ENCODE results near the gene LONP1.
"Not testable (repeated sequence)": the region's sequence is repeated elsewhere in the genome, so short reads cannot be mapped to it uniquely, and the experiment has no call there.

Gene LONP1

GRCh38 chr19:5706876-5707573, 12.9 kb downstream of the LONP1 start:
- Histone ChIP-seq H3K27me3 (no peaks in the 10 kb centered on the region), H3K36me3 (peaks cover 86% of the 10 kb centered on the region), H3K4me1 (no peaks in the 10 kb centered on the region), H3K9me3 (no peaks in the 10 kb centered on the region), H3K4me3 (ENCODE audit: low read depth, low read length) (no peak overlapping the region)
- no peak for TF ChIP-seq CTCF (IDR thresholded peaks at IDR 0.05; ENCODE audit: low read depth, low read length)
- no peak for DNase-seq

- no peak for DNase-seq
- Histone ChIP-seq H3K4me1 (no peaks in the 10 kb centered on the region), H3K9me3 (no peaks in the 10 kb centered on the region), H3K36me3 (peaks cover 81% of the 10 kb centered on the region), H3K27me3 (no peaks in the 10 kb centered on the region), H3K4me3 (ENCODE audit: low read depth, low read length) (no peak overlapping the region)
- TF ChIP-seq CTCF (IDR thresholded peaks at IDR 0.05; ENCODE audit: low read depth, low read length): no peak
These were observed 14.4 kb downstream of the LONP1 start for GRCh38 chr19:5705552-5705951.

- Histone ChIP-seq H3K4me3 (ENCODE audit: low read depth, low read length) (no peak overlapping the region), H3K9me3 (no peaks in the 10 kb centered on the region), H3K4me1 (no peaks in the 10 kb centered on the region), H3K27me3 (no peaks in the 10 kb centered on the region), H3K36me3 (peaks cover 83% of the 10 kb centered on the region)
- no peak for DNase-seq
- no peak for TF ChIP-seq CTCF (IDR thresholded peaks at IDR 0.05; ENCODE audit: low read depth, low read length)
These were observed 15.8 kb downstream of the LONP1 start for GRCh38 chr19:5703819-5704818.

- H3K36me3 ChIP-seq: peaks cover 77% of the 10 kb centered on the region
- H3K9me3 ChIP-seq; H3K4me1 ChIP-seq; H3K4me3 ChIP-seq (ENCODE audit: low read depth, low read length); H3K27me3 ChIP-seq; DNase-seq: not testable (repeated sequence)
These were observed 17.9 kb downstream of the LONP1 start for GRCh38 chr19:5702053-5702410.

- no peak for TF ChIP-seq CTCF (IDR thresholded peaks at IDR 0.05; ENCODE audit: low read depth, low read length)
- Histone ChIP-seq H3K4me1 (no peaks in the 10 kb centered on the region), H3K4me3 (ENCODE audit: low read depth, low read length) (no peak overlapping the region), H3K27me3 (no peaks in the 10 kb centered on the region), H3K9me3 (no peaks in the 10 kb centered on the region), H3K36me3 (peaks cover 77% of the 10 kb centered on the region)
- no peak for DNase-seq
These were observed 19.4 kb downstream of the LONP1 start for GRCh38 chr19:5700455-5701092.

- H3K4me1 ChIP-seq: no peaks in the 10 kb centered on the region
- DNase-seq: no peak
- H3K36me3 ChIP-seq: peaks cover 77% of the 10 kb centered on the region
- no peak overlapping the region for H3K4me3 ChIP-seq (ENCODE audit: low read depth, low read length)
- no peaks in the 10 kb centered on the region for H3K27me3 ChIP-seq
- TF ChIP-seq CTCF (IDR thresholded peaks at IDR 0.05; ENCODE audit: low read depth, low read length): no peak
- no peaks in the 10 kb centered on the region for H3K9me3 ChIP-seq
These were observed 21.1 kb downstream of the LONP1 start for GRCh38 chr19:5698635-5699422.
